ENCODE data around the gene GABARAP.

GABARAP gene

DNA sequence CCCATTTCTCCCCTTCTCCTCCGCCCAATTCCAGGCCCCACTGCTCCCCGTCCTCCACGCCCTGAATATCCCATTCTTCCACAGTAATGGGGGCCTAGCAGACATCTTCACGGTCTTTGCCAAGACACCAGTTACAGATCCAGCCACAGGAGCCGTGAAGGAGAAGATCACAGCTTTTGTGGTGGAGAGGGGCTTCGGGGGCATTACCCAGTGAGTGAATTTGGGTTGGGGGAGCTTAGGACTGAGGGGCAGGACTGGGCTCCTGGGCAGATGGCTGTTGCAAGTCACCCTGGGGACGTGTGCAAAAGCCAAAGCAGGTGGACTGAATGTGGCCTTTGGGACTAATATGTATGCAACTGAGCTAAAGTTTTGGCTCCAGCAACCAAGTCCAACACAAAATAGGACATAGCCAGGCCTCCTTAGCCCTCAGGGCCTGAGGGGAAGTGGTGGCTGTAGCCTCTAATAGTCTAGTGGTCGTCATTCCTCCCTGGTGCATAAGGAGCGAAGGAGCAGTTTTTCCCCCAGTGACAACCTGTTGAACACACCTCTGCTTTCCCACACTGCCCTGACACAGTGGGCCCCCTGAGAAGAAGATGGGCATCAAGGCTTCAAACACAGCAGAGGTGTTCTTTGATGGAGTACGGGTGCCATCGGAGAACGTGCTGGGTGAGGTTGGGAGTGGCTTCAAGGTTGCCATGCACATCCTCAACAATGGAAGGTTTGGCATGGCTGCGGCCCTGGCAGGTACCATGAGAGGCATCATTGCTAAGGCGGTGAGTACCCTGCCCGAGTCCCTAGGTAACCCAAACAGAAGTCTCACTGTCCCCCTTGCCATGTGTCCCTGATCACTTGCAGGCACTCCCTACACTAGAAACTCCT is 19.9 kb downstream of the GABARAP start:
- no peak for DNase-seq (ENCODE audit: low spot score)

DNA sequence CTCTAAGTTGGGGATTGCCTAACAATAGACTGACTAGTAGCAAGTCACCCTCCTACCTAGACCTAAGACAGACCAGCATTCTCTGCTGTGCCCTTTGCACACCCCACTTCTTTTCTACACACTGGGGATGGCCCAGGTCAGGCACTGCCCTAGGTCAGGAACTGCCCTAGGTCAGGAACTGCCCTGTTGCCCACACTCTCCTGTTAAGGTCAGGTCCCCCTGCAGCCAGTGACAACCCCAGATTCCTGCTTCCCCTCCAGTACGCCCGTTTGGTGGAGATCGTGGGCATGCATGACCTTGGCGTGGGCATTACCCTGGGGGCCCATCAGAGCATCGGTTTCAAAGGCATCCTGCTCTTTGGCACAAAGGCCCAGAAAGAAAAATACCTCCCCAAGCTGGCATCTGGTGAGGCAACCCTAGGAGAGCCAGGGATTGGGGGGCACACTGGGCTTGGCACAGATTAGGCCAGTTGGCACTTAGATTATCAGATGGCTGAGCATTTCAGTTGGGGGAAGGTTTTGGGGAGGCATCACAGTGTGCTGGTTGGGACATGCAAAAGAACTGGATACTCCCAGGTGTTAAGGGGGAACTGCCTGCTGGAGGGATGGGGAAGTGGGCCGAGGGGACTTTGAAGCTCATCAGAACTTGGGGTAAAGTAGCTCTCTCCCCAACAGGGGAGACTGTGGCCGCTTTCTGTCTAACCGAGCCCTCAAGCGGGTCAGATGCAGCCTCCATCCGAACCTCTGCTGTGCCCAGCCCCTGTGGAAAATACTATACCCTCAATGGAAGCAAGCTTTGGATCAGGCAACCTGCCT is 20.8 kb downstream of the GABARAP start:
- no peak for DNase-seq (ENCODE audit: low spot score)

DNA sequence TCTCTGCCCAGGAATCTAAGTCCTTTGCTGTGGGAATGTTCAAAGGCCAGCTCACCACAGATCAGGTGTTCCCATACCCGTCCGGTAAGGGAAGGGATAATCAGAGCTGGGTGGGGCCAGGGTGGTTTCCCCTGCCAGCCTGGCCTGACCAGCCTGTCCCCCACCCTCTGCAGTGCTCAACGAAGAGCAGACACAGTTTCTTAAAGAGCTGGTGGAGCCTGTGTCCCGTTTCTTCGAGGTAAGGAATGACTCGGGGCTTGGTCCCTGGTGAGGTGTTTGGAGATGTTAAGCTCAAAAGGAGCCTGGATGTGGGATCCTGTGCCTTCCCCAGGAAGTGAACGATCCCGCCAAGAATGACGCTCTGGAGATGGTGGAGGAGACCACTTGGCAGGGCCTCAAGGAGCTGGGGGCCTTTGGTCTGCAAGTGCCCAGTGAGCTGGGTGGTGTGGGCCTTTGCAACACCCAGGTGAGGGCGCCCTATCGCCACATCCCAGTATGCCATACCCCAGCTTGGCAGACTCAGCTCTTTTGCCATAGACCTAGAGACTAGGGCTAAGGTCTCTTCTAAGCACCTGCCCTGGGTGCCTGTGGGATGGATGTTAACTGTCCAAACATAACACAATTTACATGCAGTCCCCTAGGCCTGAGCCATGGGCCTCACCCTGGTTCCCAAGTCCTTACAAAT is 21.5 kb downstream of the GABARAP start:
- DNase-seq (ENCODE audit: low spot score): no peak

DNA sequence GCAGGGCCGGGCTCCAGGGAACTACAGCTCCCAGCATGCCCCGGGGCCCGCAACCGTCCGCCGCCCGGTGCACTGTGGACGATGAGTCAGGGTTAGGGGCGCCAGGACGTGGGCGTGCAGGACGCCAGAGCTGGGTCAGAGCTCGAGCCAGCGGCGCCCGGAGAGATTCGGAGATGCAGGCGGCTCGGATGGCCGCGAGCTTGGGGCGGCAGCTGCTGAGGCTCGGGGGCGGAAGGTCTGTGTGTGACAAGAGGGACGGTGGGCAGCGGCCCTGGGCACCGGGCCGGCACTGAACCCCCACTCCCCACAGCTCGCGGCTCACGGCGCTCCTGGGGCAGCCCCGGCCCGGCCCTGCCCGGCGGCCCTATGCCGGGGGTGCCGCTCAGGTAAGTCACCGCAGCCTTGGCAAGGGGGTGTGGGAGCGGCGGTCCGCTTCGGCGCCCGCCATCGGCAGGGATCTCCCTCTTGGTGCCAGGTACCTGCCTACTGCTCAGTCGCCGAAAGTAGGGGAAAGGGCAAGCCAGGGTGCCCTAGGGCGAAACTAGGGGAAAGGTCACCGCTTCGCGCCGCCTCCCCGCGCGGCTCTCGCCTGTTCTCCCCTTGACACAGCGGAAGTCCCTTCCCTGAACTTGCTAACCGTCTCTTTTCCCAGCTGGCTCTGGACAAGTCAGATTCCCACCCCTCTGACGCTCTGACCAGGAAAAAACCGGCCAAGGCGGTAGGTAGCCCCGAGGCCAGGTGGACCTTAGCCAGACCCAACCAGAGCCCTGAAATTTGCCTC is 22.2 kb downstream of the GABARAP start, which contains the start of the genes ACADVL and DLG4:
Gene ACADVL (plus strand): TSS at position 127 of the 781 bp plus-strand sequence. CDS start 47 bp downstream, at position 174.
Gene DLG4 (minus strand): TSS at position 25 of the 781 bp plus-strand sequence.
- DNase-seq (ENCODE audit: low spot score): peak; percentile 86

DNA sequence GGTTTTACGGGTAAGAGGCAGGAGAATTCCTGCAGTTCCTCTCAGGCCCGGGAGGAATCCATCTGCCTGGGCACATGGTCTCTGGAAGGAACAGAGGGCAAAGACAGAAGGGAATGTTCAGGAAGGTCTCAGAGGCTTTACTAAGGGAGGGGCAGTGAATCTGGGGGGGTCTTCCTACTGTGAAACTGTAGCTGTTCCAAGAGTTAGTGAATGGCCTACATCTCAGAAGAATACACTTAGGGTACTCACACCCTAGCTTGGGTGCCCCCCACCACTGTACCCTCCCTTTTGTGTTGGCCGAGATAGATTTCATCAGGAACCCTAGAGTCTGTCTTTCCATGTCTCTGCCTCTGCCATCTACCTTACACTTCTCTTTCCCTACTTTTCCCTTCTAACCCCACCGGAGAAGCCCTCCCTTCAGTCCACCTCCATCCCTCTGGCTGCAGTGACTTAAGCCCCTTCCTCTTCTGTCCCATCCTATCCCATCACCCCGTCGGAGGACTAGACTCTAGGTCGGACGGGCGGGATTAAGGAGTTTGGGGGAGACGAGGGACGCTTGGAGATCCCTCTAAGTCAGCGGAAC is 22.9 kb downstream of the GABARAP start:
- DNase-seq (ENCODE audit: low spot score): no peak

DNA sequence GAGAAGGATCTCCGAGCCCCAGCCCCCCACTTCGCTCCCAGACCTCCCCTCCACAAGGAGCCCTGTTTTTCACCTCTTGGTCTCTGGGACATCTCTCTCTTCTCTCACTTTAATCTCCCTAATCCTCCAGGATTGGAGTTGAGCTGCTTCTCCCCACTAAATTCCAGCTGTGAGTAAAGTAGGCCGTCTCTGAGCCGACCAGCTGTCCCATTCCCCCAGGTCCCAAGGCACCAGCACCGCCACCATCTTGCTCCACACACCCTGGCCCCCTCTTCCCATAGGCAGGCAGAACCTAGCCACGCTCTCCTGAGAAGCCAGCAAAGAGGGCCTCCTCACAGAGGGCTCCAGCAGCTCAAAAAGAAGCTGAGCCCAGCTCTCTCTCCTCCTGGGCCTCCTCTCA is 23.5 kb downstream of the GABARAP start:
- DNase-seq (ENCODE audit: low spot score): no peak

DNA sequence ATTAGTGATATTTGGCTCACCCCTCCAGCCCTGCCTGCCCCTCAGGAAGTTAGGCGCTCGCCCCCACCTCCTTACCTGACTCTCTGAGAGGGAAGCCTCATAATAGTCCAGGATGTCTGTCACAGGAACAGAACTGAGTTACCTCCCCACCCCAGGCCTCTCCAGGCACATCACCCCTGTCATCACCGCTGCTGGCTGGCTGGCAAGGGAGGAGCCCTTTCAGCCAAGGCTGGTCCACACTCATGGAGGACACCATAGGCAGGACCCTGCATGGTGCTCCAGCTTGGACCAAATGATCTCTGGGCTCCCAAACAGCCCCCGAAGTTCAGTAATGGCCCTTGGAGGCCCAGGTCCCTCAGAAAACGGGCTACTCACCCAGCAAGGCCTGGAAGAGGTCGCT is 24.1 kb downstream of the GABARAP start:
- DNase-seq (ENCODE audit: low spot score): no peak

DNA sequence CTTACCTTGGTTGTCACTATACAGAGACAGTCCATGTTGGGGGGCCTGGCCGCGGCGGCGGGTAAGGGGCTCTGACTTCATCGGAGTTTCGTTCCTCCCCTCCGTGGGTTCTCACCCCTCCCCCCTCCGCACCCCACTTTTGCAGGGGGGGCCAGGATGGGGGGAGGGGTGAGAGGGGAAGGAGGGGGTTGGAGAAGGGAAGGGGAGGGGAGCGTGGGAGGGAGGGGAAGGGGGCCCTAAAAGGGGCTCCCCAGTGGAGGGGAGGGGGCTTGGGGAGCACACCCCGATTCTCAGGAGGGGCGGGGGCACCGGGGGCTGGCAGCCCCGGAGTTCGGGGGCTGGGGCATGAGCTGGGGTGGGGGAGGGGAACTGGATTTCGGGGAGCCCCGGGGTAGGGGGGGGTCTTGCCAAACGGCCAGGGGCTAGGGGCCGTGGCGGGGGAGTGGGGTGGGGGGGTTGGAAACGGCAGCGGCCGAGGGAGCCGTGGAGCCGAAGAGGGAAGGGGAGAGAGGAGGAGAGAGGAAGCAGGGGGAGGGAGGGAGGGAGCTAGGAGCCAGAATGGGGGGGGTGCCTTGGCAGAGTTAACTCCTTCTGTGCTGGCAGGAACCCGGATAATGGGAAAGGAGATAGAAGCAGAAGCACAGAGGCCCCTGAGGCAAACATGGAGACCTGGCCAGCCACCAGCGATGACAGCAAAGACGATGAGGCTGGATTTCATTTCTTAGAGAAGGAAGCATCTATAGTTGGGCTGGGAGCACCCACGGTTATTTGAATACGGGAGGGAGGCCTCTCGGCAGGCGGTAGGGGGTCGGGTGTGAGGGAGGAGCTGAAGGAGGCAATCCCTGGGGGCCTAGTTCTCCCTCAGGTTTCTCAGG is 24.9 kb downstream of the GABARAP start:
- DNase-seq (ENCODE audit: low spot score): no peak

DNA sequence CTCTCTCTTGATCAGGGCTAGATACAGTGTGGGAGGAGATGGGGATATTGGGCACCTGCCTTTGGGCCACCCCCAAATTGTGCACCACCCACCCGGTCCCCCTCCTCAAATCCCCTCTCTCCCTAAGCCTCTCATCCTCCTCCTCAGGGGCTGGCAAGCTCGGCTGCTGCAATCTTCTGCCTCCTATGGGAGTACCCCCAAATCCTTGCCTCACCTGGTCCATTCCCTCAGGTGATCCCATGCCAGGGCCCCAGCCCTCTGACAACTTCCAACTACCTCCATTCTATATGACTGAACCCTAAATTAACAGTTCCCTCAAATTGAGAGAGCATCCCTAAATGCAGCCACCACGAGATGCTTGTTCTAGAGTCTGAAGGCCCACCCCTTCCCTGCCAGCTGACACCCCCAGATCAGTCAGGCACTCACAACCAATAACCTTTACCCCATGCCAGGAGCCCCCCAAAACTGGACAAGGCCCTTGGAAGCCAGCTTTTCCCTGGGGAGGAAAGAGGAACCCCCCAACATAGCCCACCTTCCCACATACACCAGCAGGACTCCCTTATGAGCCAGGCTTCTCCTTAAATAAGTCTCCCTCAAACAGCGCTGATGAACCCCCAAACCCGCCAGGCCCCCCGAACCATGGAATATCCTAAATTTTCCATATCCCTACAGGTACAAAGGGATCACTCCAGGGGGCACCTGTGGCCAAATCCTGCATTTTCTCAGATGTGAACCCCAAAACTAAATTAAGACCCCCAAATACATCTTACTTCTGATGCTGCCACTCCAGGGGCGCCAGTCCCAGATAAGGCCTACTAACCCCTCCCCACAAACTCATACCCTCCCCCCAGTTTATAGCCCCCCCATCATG is 25.8 kb downstream of the GABARAP start:
- no peak for DNase-seq (ENCODE audit: low spot score)

DNA sequence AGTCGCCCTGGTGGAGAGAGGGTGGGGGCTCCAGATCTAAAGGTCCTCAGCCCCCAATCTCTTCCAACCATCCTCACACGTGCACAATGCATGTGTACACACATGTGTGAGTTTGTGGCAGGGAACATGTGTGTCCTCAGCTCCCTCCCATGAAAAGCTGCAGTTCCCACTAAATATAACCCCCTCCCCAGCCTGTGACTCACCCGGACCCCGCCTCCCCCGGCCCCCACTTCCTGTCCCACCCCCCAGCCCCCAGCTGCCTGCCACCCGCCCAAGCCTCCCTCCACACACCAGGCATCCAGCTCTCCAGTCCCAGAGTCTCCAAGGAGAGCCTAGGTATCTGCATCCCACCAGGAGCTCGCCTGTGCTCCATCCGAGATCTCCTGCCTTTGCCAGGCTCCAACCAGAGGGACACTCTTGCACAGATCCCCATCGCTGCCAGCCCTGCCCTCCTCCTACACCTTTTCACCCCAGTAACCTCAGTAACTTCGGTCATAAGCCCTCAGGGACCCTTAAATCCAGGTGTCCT is 26.5 kb downstream of the GABARAP start:
- DNase-seq (ENCODE audit: low spot score): no peak

DNA sequence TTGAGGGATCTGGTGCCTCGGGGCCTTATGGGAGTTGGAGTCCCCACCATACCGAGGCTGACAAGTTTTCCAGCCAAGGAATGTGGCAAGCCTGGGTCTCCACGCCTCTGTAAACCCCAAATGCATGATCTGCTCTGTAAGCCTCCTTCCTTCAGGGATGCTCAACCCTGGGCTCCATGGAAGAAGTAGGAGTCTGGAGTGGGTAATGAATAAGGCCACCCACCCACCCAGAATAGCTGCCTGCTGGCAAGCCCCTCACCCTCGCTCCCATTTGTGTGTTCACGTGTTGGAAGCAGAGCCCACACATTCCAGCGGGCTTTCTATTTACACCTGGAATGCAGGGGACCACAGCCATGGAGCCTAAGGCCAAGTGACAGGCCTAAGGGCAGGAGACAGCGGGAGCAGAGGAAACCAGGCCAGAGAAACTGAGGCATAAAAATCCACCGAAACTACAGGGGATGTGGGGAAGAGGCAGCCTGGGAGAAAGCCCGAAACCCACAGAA is 27.1 kb downstream of the GABARAP start:
- no peak for DNase-seq (ENCODE audit: low spot score)

DNA sequence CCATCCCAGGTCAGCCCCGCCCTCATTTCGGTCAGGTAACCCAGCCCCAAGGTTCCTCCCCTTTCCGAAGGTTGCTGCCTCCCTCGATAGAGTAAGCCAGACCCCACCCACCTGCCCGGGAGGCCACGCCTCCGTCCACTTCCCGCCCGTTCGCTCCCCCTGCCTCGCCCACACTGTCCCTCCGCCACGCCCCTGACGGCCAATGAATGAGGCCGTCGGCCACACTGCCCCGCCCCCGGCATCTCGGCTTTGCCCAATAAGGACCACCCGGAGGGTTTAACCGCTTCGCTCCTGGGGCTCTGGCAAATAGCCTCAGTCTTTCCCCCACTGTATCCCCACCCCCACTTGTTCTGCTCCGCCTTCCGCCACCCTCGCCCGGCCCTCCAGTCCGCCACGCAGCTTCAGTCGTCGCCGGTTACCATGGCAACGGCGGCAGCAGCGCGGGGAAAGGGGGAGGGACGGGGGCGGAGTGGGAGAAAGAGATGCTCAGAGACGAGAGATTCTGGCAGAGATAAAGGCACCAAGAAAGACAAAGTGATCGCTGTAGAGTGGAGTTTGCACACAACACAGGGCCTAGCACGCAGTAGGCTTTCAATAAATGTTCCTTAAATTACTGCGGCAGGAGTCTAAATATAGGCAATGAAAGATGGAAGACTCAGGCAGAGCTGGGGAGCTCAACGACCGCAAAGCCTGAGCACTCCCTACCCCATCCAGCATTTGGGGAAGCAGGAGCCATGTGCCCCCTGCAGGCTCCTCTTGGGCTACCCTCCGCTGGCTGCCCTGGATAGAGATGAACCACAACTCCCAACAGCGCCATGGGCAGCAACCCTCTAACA is 27.7 kb downstream of the GABARAP start:
- DNase-seq (ENCODE audit: low spot score): peak; percentile 93

DNA sequence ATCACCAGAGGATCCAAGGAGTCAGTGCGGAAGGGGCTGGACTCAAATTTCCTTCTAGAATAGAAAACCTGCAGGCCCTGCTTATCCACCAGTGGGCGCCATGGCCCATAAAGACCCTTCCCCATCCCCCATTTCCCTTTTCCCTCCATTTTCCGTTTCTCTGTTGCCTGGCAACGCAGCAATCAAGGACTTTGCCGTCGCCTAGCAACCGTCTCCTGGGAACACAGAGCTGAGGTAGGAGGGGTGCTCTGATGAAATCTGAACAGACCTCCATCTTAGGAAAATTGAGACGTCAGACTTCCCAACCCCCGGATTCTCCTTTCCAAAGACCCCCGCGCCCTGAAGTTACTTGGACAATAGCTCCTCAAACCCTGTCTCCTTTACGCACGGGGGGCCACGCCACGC is 28.4 kb downstream of the GABARAP start:
- peak; percentile 79 for DNase-seq (ENCODE audit: low spot score)

DNA sequence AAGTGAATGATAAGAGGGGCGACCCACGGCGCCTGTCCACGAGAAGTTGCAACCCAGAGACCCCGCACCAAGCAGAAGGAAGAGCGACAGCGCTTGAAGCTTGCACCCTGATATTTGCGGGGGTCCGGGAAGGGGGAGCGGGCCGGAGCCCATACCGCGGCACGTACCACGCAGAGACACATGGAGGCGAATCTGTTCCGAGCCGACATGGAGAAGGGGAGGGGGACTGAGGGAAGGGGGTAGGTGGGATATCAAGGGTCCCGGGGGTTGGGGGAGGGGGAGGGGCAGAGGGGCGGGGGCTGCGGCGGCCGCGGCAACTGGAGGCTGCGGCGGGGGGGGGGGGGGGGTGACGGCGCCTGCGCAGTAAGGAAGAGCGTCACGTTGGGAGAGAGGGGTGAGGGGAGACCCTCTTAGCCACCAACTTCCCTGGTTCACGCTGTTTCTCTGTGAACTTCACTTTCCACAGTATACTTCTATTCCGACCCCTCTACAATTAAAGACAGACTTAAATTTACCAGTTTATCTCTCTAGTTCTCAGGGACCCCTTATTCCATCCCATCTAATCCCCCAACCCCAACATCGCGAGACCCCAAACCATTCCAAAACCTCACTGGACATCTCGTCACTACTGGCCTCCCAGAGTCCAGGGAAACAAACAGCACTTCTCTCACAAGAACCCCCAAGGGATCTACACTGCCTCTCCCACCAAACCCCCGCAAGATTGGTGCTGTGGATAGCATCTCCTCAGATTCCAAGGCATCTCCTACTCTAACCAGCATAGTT is 30.6 kb downstream of the GABARAP start:
- no peak for DNase-seq (ENCODE audit: low spot score)

DNA sequence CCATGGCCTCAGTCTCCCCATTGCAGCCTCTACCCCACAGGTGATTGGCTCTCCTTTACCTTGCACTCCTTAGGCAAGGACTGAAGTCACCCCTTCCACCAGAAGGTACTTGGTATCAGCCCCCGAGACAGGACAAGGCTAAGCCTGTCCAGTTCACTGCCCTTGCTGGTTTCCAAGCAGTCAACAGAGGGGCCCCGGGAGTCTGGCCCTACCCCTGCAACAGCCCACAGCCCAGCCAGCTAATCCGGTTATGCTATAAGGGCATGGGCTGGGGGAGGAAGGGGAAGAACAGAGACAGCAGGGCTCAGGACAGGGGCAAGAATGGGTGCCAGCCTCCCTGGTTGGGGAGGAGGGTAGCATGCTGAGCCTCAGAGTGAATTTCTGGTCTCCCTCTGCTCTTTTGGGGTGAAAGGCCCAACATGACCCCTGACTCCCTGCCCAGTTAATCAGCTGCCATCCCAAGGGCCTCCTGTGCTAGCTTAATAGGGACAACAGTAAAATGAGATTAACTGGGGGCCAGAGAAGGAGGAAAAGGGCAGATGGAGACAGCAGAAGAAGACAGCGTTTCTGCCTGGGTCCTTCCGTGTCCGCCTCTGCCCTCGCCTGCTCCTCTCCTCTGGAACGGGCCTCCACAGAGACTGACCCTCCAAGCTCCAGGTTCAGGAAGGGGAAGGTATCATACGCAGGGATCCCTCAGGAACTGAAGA is 33.3 kb downstream of the GABARAP start:
- DNase-seq (ENCODE audit: low spot score): no peak

DNA sequence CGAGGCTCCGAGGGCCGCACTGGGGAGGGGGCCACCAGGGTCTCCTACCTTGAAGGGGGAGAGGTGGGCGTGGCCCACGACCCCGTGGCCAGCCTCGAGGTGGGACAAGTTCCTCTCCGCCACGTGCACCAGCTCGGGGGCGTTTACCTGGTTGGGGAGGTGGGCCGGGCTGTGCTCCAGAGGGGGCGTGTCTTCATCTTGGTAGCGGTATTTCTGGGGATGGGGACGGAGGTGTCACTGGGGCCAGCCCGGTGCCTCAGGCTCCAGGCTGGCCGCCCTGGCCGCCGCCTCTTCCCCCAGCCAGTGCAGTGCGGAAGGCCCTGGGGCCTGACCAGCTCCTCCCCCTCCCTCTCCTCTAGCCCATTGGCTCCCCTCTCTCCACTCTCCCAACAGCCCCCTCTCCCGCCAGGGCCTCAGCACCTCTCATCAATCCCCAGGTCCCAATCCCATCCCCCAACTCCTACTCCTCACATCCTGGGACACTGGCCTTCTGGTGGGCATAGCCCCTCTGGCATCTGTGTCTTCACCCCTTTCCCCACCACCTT is 34.1 kb downstream of the GABARAP start:
- no peak for DNase-seq (ENCODE audit: low spot score)

Data from putamen (tissue), 1 donor.